Suprapubic skin (tissue), 3 donors: ENCODE data around the gene TNFRSF8.

Experiments used
- EP300 ChIP-seq: sonication (generic); formaldehyde crosslinking; IDR thresholded peaks from one replicate; pipeline ENCODE4 v1.6.1; 2017; ENCODE audit warnings: antibody characterized with exemption
- POLR2A ChIP-seq, 2 donors: fragments of 450-650 bp; IDR thresholded peaks; one replicate each; pipeline ENCODE4 v1.6.1; 2017; ENCODE audit warnings: antibody characterized with exemption in 2 of 2, mild to moderate bottlenecking in 2 of 2, moderate library complexity in 2 of 2
- TF ChIP-seq, protein P1 (sequence below), 2 donors: fragments of 200-600 bp in 1 of 2; fragments of 450-650 bp in 1 of 2; sonication (generic) in 1 of 2; IDR thresholded peaks; one replicate each; pipeline ENCODE4 v1.5.1; 2016 to 2019; ENCODE audit warnings: antibody characterized with exemption in 2 of 2, mild to moderate bottlenecking in 1 of 2, moderate library complexity in 1 of 2

GRCh38 chr1:12107718-12108117 lies 44.6 kb downstream of the TNFRSF8 start:
- TF ChIP-seq, protein P1, sequence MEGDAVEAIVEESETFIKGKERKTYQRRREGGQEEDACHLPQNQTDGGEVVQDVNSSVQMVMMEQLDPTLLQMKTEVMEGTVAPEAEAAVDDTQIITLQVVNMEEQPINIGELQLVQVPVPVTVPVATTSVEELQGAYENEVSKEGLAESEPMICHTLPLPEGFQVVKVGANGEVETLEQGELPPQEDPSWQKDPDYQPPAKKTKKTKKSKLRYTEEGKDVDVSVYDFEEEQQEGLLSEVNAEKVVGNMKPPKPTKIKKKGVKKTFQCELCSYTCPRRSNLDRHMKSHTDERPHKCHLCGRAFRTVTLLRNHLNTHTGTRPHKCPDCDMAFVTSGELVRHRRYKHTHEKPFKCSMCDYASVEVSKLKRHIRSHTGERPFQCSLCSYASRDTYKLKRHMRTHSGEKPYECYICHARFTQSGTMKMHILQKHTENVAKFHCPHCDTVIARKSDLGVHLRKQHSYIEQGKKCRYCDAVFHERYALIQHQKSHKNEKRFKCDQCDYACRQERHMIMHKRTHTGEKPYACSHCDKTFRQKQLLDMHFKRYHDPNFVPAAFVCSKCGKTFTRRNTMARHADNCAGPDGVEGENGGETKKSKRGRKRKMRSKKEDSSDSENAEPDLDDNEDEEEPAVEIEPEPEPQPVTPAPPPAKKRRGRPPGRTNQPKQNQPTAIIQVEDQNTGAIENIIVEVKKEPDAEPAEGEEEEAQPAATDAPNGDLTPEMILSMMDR (IDR thresholded peaks at IDR 0.05), result no peak
- TF ChIP-seq EP300 (no peak), POLR2A (IDR thresholded peaks at IDR 0.05) (no peak)
